HuH-7 (cell line): ENCODE data around the gene TOP3B.

Experiments
- DNase-seq: peaks from one replicate; pipeline ENCODE4 v3.0.0; 2011; ENCODE audit warnings: low spot score

The TOP3B gene

GRCh38 chr22:21982338-21982965 lies at the start of gene TOP3B:
Gene TOP3B (minus strand): TSS chr22:21982787. CDS start chr22:21975709, 7,078 bp downstream.
- peak; percentile 86 for DNase-seq

- no peak for DNase-seq
Measured at GRCh38 chr22:22031183-22031945, 48.8 kb upstream of the TOP3B start.

GRCh38 chr22:22030493-22031182 lies 48.1 kb upstream of the TOP3B start:
- DNase-seq: peak; percentile 44

- DNase-seq: no peak
Measured at GRCh38 chr22:22027955-22028354, 45.4 kb upstream of the TOP3B start.

- DNase-seq: no peak
Measured at GRCh38 chr22:22026157-22026831, 43.7 kb upstream of the TOP3B start.

GRCh38 chr22:22025320-22026156 lies 43.0 kb upstream of the TOP3B start:
- no peak for DNase-seq

- no peak for DNase-seq
Measured at GRCh38 chr22:22024440-22024839, 41.9 kb upstream of the TOP3B start.

- no peak for DNase-seq
Measured at GRCh38 chr22:22023581-22024137, 41.1 kb upstream of the TOP3B start.

GRCh38 chr22:22022947-22023534 lies 40.5 kb upstream of the TOP3B start:
- no peak for DNase-seq

GRCh38 chr22:22022255-22022840 lies 39.8 kb upstream of the TOP3B start:
- no peak for DNase-seq

GRCh38 chr22:22021162-22021750 lies 38.7 kb upstream of the TOP3B start:
- no peak for DNase-seq

- DNase-seq: no peak
Measured at GRCh38 chr22:22020425-22020852, 37.9 kb upstream of the TOP3B start.

GRCh38 chr22:22019659-22020424 lies 37.3 kb upstream of the TOP3B start:
- DNase-seq: no peak

- DNase-seq: no peak
Measured at GRCh38 chr22:22018825-22019658, 36.5 kb upstream of the TOP3B start.

GRCh38 chr22:22015631-22016030 lies 33.0 kb upstream of the TOP3B start:
- DNase-seq: no peak

- DNase-seq: no peak
Measured at GRCh38 chr22:22014285-22014659, 31.7 kb upstream of the TOP3B start.

- no peak for DNase-seq
Measured at GRCh38 chr22:22013559-22014284, 31.1 kb upstream of the TOP3B start.

GRCh38 chr22:22011964-22012363 lies 29.4 kb upstream of the TOP3B start:
- DNase-seq: no peak
